ENCODE measurements around the gene NCKAP5. TPM values are rescaled to one million over a fixed set of nuclear protein-coding genes. Genes with fewer than 3 reads are reported as not detected.

NCKAP5 gene
- total and polyA plus RNA-seq, 2 experiments from 2014 or later: 0.65 to 0.86 TPM

GRCh38 chr2:133486771-133487191 lies 81.5 kb downstream of the NCKAP5 start:
- Histone ChIP-seq H3K27me3 (replicated peaks; ENCODE audit: insufficient read depth) (no peaks in the 10 kb centered on the region), H3K79me2 (ENCODE audit: insufficient read depth) (no peaks in the 10 kb centered on the region), H3K4me1 (ENCODE audit: insufficient read depth) (no peaks in the 10 kb centered on the region), H2AFZ (no peak overlapping the region), H3K4me3 (no peak overlapping the region), H3K36me3 (ENCODE audit: low read depth) (no peaks in the 10 kb centered on the region), H3K9ac (no peak overlapping the region), H3K4me2 (ENCODE audit: unreplicated experiment) (no peak overlapping the region), H3K9me3 (ENCODE audit: low read depth) (no peaks in the 10 kb centered on the region), H3K27ac (no peak overlapping the region), H4K20me1 (ENCODE audit: insufficient read depth) (no peaks in the 10 kb centered on the region), H3F3A (ENCODE audit: insufficient read depth) (no peaks in the 10 kb centered on the region), H3K9me2 (ENCODE audit: insufficient read depth) (no peaks in the 10 kb centered on the region)
- TF ChIP-seq EZH2phosphoT487 (IDR thresholded peaks at IDR 0.05; ENCODE audit: insufficient read depth, low read depth): no peak
- no peak for TF ChIP-seq EZH2 (IDR thresholded peaks at IDR 0.05; ENCODE audit: insufficient read depth, poor library complexity, severe bottlenecking)
- in situ Hi-C loops (cut with MboI): no loop called here
- DNase-seq: no peak
- 43 to 44% methylated on average over 5 of the region's 5 CpGs for WGBS, 2 experiments (ENCODE audit: low coverage in 1 of 2, low lambda C conversion rate in 2 of 2, missing lambda C conversion rate in 2 of 2)

DNA sequence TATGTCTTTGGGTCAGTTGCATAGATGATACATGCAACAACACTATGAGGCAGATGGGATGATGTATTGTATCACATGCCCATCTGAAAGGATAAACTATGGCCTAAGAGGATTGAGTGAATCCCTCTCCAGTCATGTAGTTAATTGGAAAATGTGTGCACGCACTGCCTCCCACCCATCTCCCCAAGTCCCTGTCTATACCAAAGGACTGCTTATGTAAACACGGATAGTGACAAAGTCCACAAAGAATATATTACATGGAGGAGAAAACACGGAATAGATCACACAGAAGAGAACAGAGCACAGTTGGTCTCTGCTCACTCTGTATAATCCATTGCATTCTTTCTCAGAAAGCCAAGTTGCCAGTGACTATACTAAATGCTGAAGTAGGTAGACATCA lies 82.4 kb downstream of the NCKAP5 start:
- Histone ChIP-seq H3F3A (ENCODE audit: insufficient read depth) (no peaks in the 10 kb centered on the region), H3K36me3 (ENCODE audit: low read depth) (no peaks in the 10 kb centered on the region), H3K4me1 (ENCODE audit: insufficient read depth) (no peaks in the 10 kb centered on the region), H3K4me3 (no peak overlapping the region), H3K9me3 (ENCODE audit: low read depth) (no peaks in the 10 kb centered on the region), H3K9ac (no peak overlapping the region), H4K20me1 (ENCODE audit: insufficient read depth) (no peaks in the 10 kb centered on the region), H3K27ac (no peak overlapping the region), H3K4me2 (ENCODE audit: unreplicated experiment) (no peak overlapping the region), H3K79me2 (ENCODE audit: insufficient read depth) (no peaks in the 10 kb centered on the region), H3K9me2 (ENCODE audit: insufficient read depth) (no peaks in the 10 kb centered on the region), H3K27me3 (replicated peaks; ENCODE audit: insufficient read depth) (no peaks in the 10 kb centered on the region), H2AFZ (no peak overlapping the region)
- no peak for TF ChIP-seq EZH2 (IDR thresholded peaks at IDR 0.05; ENCODE audit: insufficient read depth, poor library complexity, severe bottlenecking)
- TF ChIP-seq EZH2phosphoT487 (IDR thresholded peaks at IDR 0.05; ENCODE audit: insufficient read depth, low read depth): no peak
- in situ Hi-C loops (cut with MboI): no loop called here
- DNase-seq: no peak
- 53 to 55% methylated on average over 3 of the region's 3 CpGs for WGBS, 2 experiments (ENCODE audit: low coverage in 1 of 2, low lambda C conversion rate in 2 of 2, missing lambda C conversion rate in 2 of 2)

- in situ Hi-C loops (cut with MboI): no loop called here
- Histone ChIP-seq H3K27me3 (replicated peaks; ENCODE audit: insufficient read depth) (no peaks in the 10 kb centered on the region), H3K79me2 (ENCODE audit: insufficient read depth) (no peaks in the 10 kb centered on the region), H4K20me1 (ENCODE audit: insufficient read depth) (no peaks in the 10 kb centered on the region), H3K27ac (no peak overlapping the region), H3K9me2 (ENCODE audit: insufficient read depth) (no peaks in the 10 kb centered on the region), H3K9me3 (ENCODE audit: low read depth) (no peaks in the 10 kb centered on the region), H3F3A (ENCODE audit: insufficient read depth) (no peaks in the 10 kb centered on the region), H3K4me2 (ENCODE audit: unreplicated experiment) (no peak overlapping the region), H3K4me3 (no peak overlapping the region), H2AFZ (no peak overlapping the region), H3K36me3 (ENCODE audit: low read depth) (no peaks in the 10 kb centered on the region), H3K4me1 (ENCODE audit: insufficient read depth) (no peaks in the 10 kb centered on the region), H3K9ac (no peak overlapping the region)
- 35 to 57% methylated on average over 3 of the region's 3 CpGs for WGBS, 2 experiments (ENCODE audit: low coverage in 1 of 2, low lambda C conversion rate in 2 of 2, missing lambda C conversion rate in 2 of 2)
- no peak for TF ChIP-seq EZH2phosphoT487 (IDR thresholded peaks at IDR 0.05; ENCODE audit: insufficient read depth, low read depth)
- no peak for DNase-seq
Observed at GRCh38 chr2:133484784-133485183, 83.5 kb downstream of the NCKAP5 start.

GRCh38 chr2:133484106-133484505 lies 84.2 kb downstream of the NCKAP5 start:
- Histone ChIP-seq H3K9me3 (ENCODE audit: low read depth) (no peaks in the 10 kb centered on the region), H3K9me2 (ENCODE audit: insufficient read depth) (no peaks in the 10 kb centered on the region), H3K79me2 (ENCODE audit: insufficient read depth) (no peaks in the 10 kb centered on the region), H3K36me3 (ENCODE audit: low read depth) (no peaks in the 10 kb centered on the region), H3K4me3 (no peak overlapping the region), H3K9ac (no peak overlapping the region), H3K27ac (no peak overlapping the region), H4K20me1 (ENCODE audit: insufficient read depth) (no peaks in the 10 kb centered on the region), H3F3A (ENCODE audit: insufficient read depth) (no peaks in the 10 kb centered on the region), H3K4me2 (ENCODE audit: unreplicated experiment) (no peak overlapping the region), H3K27me3 (replicated peaks; ENCODE audit: insufficient read depth) (no peaks in the 10 kb centered on the region), H2AFZ (no peak overlapping the region), H3K4me1 (ENCODE audit: insufficient read depth) (no peaks in the 10 kb centered on the region)
- DNase-seq: peak; percentile 74
- WGBS, 2 experiments (ENCODE audit: low coverage in 1 of 2, low lambda C conversion rate in 2 of 2, missing lambda C conversion rate in 2 of 2): 2 to 4% methylated on average over 3 of the region's 3 CpGs
- TF ChIP-seq EZH2phosphoT487 (IDR thresholded peaks at IDR 0.05; ENCODE audit: insufficient read depth, low read depth): no peak
- no peak for TF ChIP-seq EZH2 (IDR thresholded peaks at IDR 0.05; ENCODE audit: insufficient read depth, poor library complexity, severe bottlenecking)
- in situ Hi-C loops (cut with MboI): no loop called here

DNA sequence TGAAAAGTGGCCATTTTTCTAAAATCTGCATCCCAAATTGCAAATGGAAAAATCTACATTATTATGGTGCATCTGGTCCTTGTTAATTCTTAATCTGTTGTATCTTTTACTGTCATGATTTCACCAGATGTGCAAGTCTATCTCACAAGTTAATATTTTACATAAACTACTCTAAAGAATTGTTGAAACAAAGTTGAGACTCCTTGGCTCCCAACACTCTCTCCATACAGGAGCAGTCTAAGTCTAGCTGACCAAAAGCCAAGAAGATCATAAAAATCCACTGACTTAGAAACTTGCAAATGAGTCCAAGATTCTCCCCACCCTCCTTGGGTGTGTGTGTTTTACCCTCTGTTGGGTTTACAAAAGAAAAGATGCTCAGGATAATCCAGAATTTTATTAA lies 85.1 kb downstream of the NCKAP5 start:
- Histone ChIP-seq H3K4me1 (ENCODE audit: insufficient read depth) (no peaks in the 10 kb centered on the region), H4K20me1 (ENCODE audit: insufficient read depth) (no peaks in the 10 kb centered on the region), H3K9me2 (ENCODE audit: insufficient read depth) (no peaks in the 10 kb centered on the region), H3K36me3 (ENCODE audit: low read depth) (no peaks in the 10 kb centered on the region), H3K79me2 (ENCODE audit: insufficient read depth) (no peaks in the 10 kb centered on the region), H3K4me2 (ENCODE audit: unreplicated experiment) (no peak overlapping the region), H3K27ac (no peak overlapping the region), H3K9me3 (ENCODE audit: low read depth) (no peaks in the 10 kb centered on the region), H3K4me3 (no peak overlapping the region), H3F3A (ENCODE audit: insufficient read depth) (no peaks in the 10 kb centered on the region), H2AFZ (no peak overlapping the region), H3K9ac (no peak overlapping the region), H3K27me3 (replicated peaks; ENCODE audit: insufficient read depth) (no peaks in the 10 kb centered on the region)
- no peak for DNase-seq
- in situ Hi-C loops (cut with MboI): no loop called here
- no peak for TF ChIP-seq EZH2phosphoT487 (IDR thresholded peaks at IDR 0.05; ENCODE audit: insufficient read depth, low read depth)
- no peak for TF ChIP-seq EZH2 (IDR thresholded peaks at IDR 0.05; ENCODE audit: insufficient read depth, poor library complexity, severe bottlenecking)

All from GM23248 (cell line).